SH-SY5Y (cell line): ENCODE measurements around the gene ADGRA1.

Source experiments
- GATA2 ChIP-seq: IDR thresholded peaks from 2 replicates; pipeline ENCODE4 v1.6.1; 2011; ENCODE audit warnings: mild to moderate bottlenecking, low read depth, low read length
- GATA3 ChIP-seq: IDR thresholded peaks from 2 replicates; pipeline ENCODE4 v1.6.1; 2011; ENCODE audit warnings: low read depth, mild to moderate bottlenecking, low read length, moderate library complexity

ADGRA1 gene

DNA sequence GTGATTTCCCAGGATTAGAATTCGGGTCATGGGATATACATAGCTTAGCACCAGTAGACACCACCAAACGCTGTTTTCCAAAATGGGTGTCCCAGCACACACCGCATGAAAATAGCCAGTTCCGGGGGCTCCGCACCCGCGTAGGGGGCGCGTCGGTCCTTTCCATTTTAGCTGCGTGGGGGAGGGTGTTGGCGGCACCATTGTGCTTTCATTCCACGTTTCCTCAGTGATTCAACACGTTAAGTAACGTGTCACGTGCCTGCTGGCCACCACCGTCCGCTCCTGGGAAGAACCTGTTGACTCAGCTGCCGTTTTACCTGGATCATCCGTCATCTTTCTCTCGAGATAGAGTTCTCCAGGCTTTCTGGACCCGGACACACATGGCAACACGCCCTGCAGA, 25.6 kb upstream of the ADGRA1 start:
- TF ChIP-seq GATA3, result no peak

DNA sequence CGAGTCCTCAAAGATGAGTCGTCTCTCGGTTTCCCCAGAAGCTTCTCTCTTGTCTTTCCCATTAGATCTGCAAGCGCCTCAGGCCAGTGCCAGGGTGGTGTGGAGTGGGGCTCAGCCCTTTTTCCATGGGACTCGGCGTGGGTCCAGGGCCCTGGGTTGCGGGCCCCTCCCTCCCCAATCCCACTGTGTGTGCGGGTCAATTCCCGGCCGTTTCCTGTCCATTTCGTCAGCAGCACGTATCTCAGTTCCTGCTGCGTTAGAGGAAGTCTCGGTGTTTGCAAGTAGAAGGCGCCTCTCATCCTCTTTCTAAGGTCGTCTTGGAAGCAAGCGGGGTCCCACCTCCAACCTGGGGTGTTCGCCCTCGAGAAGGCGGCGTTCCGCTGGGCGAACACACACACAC, 25.1 kb upstream of the ADGRA1 start:
- TF ChIP-seq GATA2 (no peak), GATA3 (no peak)

DNA sequence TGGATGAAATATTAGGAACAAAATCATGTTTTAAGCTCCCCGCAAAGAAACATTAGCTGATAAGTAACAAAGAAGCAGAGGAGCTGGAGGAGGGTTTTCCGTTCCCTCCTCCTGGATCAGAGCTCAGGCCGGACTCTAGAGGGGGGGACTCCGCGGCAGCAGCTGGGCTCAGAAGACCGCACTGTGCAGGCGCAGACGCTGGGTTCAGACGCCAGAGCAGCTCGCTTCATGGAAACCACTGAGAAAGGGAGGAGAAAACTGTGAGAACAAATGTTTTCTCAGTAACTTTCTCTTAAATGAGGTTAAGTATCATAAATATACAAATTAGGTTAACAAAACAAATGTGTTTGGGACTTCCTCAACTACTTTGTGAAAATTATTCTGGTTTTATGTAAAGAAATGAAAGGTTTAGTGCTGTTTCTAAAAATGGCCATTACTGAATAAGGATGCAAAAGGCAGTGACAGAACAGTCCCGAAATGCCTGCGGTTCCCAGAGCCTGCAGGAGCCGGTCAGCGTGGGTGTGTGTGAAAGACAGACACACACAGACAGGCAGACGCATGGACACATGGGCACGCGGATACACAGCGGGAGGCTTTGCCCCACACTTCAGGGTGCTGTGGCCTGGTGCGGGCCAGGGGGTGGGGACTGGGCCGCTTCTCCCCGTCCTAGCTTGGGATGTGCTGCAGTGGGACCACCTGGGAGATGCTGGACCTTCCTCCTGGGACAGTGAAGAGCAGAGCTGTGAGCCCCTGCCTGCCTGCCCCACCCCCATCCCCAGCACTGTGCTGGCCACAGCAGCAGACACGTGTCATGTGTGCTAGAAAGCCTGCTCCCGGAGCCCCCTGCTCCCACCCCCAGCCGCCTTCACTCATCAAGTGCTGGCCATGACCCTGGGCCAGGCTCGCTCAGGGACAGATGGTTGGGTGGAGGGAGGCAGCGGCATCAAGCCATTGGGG, 20.3 kb upstream of the ADGRA1 start:
- TF ChIP-seq GATA3, result no peak
- TF ChIP-seq GATA2, result no peak

DNA sequence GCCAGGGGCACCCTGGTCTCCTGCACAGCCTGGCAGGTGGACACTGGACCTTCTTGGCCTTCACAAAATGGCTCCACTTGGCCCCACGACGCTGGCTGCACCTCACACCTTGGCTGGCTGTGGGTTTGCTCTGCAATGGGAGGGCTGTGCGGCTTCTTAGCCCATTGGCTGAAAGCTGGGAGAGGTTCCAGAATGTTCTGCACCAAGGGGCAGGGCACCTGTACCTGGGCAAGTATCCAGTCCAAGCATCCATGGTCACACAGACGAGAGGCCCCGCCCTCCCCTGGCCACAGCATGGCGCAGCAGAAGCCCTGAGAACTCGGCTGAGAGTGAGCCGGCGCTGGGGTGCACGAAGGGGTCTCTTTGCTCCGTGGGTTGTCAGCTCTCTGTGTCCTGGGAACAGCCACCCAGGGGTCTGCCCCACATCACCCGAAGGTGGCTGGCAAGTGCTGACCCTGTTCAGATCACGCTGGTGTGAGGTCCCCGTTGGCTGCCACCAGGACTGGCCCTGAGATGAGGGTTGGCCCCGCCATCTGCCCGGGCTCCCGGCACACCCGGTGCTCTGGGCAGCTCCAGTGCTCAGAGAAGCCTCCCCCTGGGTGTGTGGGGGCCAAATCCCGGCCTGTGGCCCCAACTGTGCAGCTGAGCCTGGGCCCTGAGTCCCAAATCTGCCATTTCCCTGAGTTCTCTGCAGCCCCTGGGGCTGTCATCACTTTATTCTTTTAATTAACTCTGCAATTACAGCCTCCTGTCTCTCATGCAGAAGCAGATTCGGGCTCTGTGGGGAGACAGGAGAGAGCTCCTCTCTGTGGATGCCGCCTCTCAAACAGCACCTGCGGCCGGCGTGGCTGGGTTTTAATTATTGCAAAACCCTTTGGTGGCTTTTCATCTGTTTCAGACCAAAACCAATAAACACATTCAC, 19.4 kb upstream of the ADGRA1 start:
- TF ChIP-seq GATA2 (no peak), GATA3 (no peak)

- no peak for TF ChIP-seq GATA3
- no peak for TF ChIP-seq GATA2
These were observed 18.6 kb upstream of the ADGRA1 start for GRCh38 chr10:133069033-133069525.

- no peak for TF ChIP-seq GATA2
- TF ChIP-seq GATA3, result no peak
These were observed 17.3 kb upstream of the ADGRA1 start for GRCh38 chr10:133070405-133070804.

GRCh38 chr10:133070810-133071209, 16.9 kb upstream of the ADGRA1 start:
- TF ChIP-seq GATA3 (no peak), GATA2 (no peak)

DNA sequence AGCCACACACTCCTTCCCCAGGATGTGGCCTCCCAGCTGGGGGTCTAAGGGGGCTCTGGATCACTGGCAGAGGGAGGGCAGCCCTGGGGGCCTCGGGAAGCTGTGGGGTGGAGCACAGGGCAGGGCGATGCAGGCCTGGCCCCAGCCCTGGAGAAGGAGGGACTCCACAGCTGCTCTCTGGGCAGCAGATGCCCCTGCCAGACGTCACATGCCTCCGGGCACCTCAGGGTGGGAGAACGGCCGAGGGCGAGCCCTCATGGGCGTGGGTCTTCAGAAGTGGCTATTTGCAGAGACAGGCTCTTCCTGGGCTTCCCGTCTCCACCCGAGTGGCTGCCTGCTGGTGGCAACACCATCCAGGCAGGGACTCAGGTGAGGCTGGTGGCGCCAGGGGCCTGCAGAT, 16.0 kb upstream of the ADGRA1 start:
- TF ChIP-seq GATA3, result no peak
- no peak for TF ChIP-seq GATA2

DNA sequence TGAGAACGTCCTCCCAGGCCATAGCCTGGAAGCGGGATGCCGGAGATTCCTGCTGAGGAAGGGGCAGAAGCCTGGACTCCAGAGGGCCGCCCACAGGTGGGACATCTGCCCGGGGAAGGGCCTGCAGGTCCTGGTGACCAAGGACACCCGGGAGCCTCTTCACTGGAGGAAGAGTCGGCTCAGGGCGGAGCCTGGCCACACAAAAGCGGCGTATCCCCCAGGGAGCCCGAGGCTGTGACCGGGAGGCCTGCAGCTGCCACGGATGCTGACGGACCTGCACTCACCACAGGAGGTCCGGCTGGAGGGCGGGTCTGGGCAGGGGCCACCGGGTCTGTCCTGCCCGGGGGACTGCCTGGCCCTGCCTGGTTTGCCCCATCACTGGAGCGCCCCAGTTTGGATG, 15.5 kb upstream of the ADGRA1 start:
- no peak for TF ChIP-seq GATA2
- no peak for TF ChIP-seq GATA3

- TF ChIP-seq GATA3 (no peak), GATA2 (no peak)
These were observed 14.9 kb upstream of the ADGRA1 start for GRCh38 chr10:133072720-133073390.

DNA sequence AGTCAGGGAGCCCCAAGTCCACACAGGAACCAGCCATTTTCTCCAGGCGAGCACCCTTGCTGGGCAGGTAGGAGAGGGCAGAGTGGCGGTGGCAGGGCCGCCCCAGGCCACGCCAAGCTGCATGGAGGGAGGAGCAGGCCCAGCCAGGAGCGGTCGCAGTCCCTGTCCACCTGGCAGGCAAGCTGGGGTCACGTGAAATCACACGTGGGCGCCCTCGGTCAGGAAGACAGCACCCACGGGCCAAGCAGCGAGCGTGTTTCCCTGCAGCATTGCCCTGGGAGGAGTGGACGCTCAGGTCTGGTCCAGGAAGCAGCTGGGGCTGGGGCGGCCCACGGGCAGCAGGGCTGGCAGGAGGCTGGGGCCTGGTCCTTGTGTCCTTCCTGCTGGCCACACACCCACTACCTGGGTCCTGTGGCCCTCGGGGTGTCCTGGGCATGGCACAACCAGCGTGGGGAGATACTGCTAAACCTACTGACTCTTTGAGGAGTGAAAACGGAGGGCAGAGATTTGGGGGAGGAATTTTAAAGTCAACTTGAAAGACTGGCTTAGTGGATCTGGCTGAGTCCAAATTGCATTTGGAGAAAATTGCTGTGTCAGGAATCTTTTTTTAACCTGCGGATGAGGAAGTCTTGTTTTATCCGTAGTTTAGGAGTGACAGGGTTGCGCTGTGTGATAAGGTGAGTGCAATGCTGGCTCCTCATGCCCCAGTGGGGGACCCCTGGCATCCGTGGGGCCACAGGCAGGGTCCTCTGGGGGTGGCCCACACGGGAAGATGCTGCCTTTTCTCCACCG, 12.2 kb upstream of the ADGRA1 start:
- TF ChIP-seq GATA2 (no peak), GATA3 (no peak)

GRCh38 chr10:133076274-133077038, 11.3 kb upstream of the ADGRA1 start:
- no peak for TF ChIP-seq GATA3
- no peak for TF ChIP-seq GATA2
